Measurements from ENCODE around the gene RDH16. TPM values are rescaled to one million over a fixed set of nuclear protein-coding genes. Genes with fewer than 3 reads are reported as not detected.

Gene RDH16
- total RNA-seq, 2 experiments from 2014 or later: 0.30 to 0.34 TPM

- no peak for DNase-seq
- CTCF ChIA-PET: no interaction called here
- Histone ChIP-seq H3K27me3 (ENCODE audit: control insufficient read depth in 1 of 2, insufficient read depth in 2 of 2, low read length in 2 of 2) (no peaks in the 10 kb centered on the region), H3K9me3 (ENCODE audit: control insufficient read depth in 1 of 2, insufficient read depth in 1 of 2, low read length in 2 of 2) (no peaks in the 10 kb centered on the region), H3K27ac (ENCODE audit: low read depth in 1 of 2, low read length in 2 of 2) (no peak overlapping the region), H3K36me3 (ENCODE audit: insufficient read depth, low read length) (no peaks in the 10 kb centered on the region), H3K4me3 (ENCODE audit: low read length) (no peak overlapping the region), H3K4me1 (ENCODE audit: insufficient read depth, low read length) (no peaks in the 10 kb centered on the region)
- H3K27me3 Mint-ChIP-seq: no peaks in the 10 kb centered on the region
- no peaks in the 10 kb centered on the region for H3K36me3 Mint-ChIP-seq (ENCODE audit: low read depth)
- no peak overlapping the region for H3K4me3 Mint-ChIP-seq
- TF ChIP-seq CTCF (IDR thresholded peaks at IDR 0.05): no peak
- POLR2A ChIA-PET: no interaction called here
- no peaks in the 10 kb centered on the region for H3K4me1 Mint-ChIP-seq (ENCODE audit: low read depth)
- no peak for ATAC-seq (ENCODE audit: poor library complexity)
- H3K27ac Mint-ChIP-seq: no peak overlapping the region
- intact Hi-C loops (cut with DNase I, micrococcal nuclease): no loop called here
- H3K9me3 Mint-ChIP-seq: no peaks in the 10 kb centered on the region
Observed at GRCh38 chr12:56980941-56981530, 23.6 kb upstream of the RDH16 start.

- ATAC-seq (ENCODE audit: poor library complexity): no peak
Observed at GRCh38 chr12:56980268-56980667, 22.9 kb upstream of the RDH16 start.

GRCh38 chr12:56979628-56980027 is 22.2 kb upstream of the RDH16 start:
- DNase-seq (no peak), ATAC-seq (ENCODE audit: poor library complexity) (no peak)
- Histone ChIP-seq H3K36me3 (ENCODE audit: insufficient read depth, low read length) (no peaks in the 10 kb centered on the region), H3K27me3 (ENCODE audit: control insufficient read depth in 1 of 2, insufficient read depth in 2 of 2, low read length in 2 of 2) (no peaks in the 10 kb centered on the region), H3K27ac (ENCODE audit: low read depth in 1 of 2, low read length in 2 of 2) (no peak overlapping the region), H3K4me3 (ENCODE audit: low read length) (no peak overlapping the region), H3K4me1 (ENCODE audit: insufficient read depth, low read length) (no peaks in the 10 kb centered on the region), H3K9me3 (ENCODE audit: control insufficient read depth in 1 of 2, insufficient read depth in 1 of 2, low read length in 2 of 2) (no peaks in the 10 kb centered on the region)
- ChIA-PET CTCF (no interaction called here), POLR2A (no interaction called here)
- Mint-ChIP-seq H3K36me3 (ENCODE audit: low read depth) (no peaks in the 10 kb centered on the region), H3K4me3 (no peak overlapping the region), H3K27ac (no peak overlapping the region), H3K27me3 (no peaks in the 10 kb centered on the region), H3K4me1 (ENCODE audit: low read depth) (no peaks in the 10 kb centered on the region), H3K9me3 (no peaks in the 10 kb centered on the region)
- intact Hi-C loops (cut with DNase I, micrococcal nuclease): no loop called here
- no peak for TF ChIP-seq CTCF (IDR thresholded peaks at IDR 0.05)

More at GRCh38 chr12:56980268-56980667, 22.9 kb upstream of the RDH16 start:
- no peak overlapping the region for H3K27ac ChIP-seq (ENCODE audit: low read depth in 1 of 2, low read length in 2 of 2)
- ChIA-PET POLR2A (no interaction called here), CTCF (interaction anchor here (0.6 kb wide), 1 partner anchor 224 kb away, joined by 3 read pairs; no protein-coding TSS in a partner anchor)
- no peaks in the 10 kb centered on the region for H3K27me3 Mint-ChIP-seq
- intact Hi-C loops (cut with DNase I, micrococcal nuclease): no loop called here
- H3K36me3 Mint-ChIP-seq (ENCODE audit: low read depth): no peaks in the 10 kb centered on the region
- H3K9me3 ChIP-seq (ENCODE audit: control insufficient read depth in 1 of 2, insufficient read depth in 1 of 2, low read length in 2 of 2): no peaks in the 10 kb centered on the region
- no peaks in the 10 kb centered on the region for H3K4me1 Mint-ChIP-seq (ENCODE audit: low read depth)
- H3K4me1 ChIP-seq (ENCODE audit: insufficient read depth, low read length): no peaks in the 10 kb centered on the region
- no peak for TF ChIP-seq CTCF (IDR thresholded peaks at IDR 0.05)
- no peaks in the 10 kb centered on the region for H3K36me3 ChIP-seq (ENCODE audit: insufficient read depth, low read length)
- H3K27me3 ChIP-seq (ENCODE audit: control insufficient read depth in 1 of 2, insufficient read depth in 2 of 2, low read length in 2 of 2): no peaks in the 10 kb centered on the region
- no peak overlapping the region for H3K27ac Mint-ChIP-seq
- DNase-seq: no peak
- no peaks in the 10 kb centered on the region for H3K9me3 Mint-ChIP-seq
- H3K4me3 Mint-ChIP-seq: no peak overlapping the region
- no peak overlapping the region for H3K4me3 ChIP-seq (ENCODE audit: low read length)
